Activated CD4-positive, alpha-beta T cell treated with anti-CD3 and anti-CD28 coated beads, Interleukin-2, amount 10 ng/mL, durations not matched to agents 7 days and 5 days (primary cell): Measurements from ENCODE around the gene SMC1A. TPM values are rescaled to one million over a fixed set of nuclear protein-coding genes. Genes with fewer than 3 reads are reported as not detected.

Source experiments
- microRNA-seq: library from miRNA; unstranded; fragments of <30 nt; microRNA quantifications from one replicate; pipeline ENCODE4 v1.2.0, GENCODE V29; 2021; ENCODE audit warnings: borderline microRNAs expressed, borderline replicate concordance
- total RNA-seq, 2 experiments: library from RNA; stranded (reverse); gene quantifications; one replicate each; pipeline ENCODE4 v1.2.3, GENCODE V29; 2021

SMC1A gene
- total RNA-seq, 2 experiments from 2014 or later = 157 to 159 TPM

Small RNA genes within 50 kb of the gene (microRNA-seq; reads per million reads assigned to microRNA genes)
- gene MIR6857 = not detected

Other genes with a start within 250 kb of the SMC1A start
- gene KDM5C, start 197.4 kb downstream of the SMC1A start, total RNA-seq = 10 to 100 TPM; 77.2 to 81.2 TPM
- under 1 TPM; 0.10 to 0.12 TPM for gene IQSEC2, start 141.1 kb downstream of the SMC1A start, total RNA-seq
- gene RIBC1, start 219 bp upstream of the SMC1A start, total RNA-seq = 1 to 10 TPM; 1.1 to 1.4 TPM
- gene HSD17B10, start 11.7 kb upstream of the SMC1A start, total RNA-seq = 100 to 1,000 TPM in 1 of 2 experiments, 10 to 100 TPM in 1; 99.6 to 105 TPM